Endodermal cell (in vitro differentiated cells): ENCODE data around the gene METTL21A. TPM values are rescaled to one million over a fixed set of nuclear protein-coding genes. Genes with fewer than 3 reads are reported as not detected.
"Not testable (repeated sequence)": the region's sequence is repeated elsewhere in the genome, so short reads cannot be mapped to it uniquely, and the experiment has no call there.

Experiments
- DNase-seq: peaks from one replicate; pipeline ENCODE4 v3.0.0-alpha.2; 2017
- H3K27ac ChIP-seq: 2 replicates; pipeline ENCODE4 v1.5.1; 2013; ENCODE audit warnings: mild to moderate bottlenecking, low read depth, low read length, moderate library complexity
- H3K27me3 ChIP-seq: 2 replicates; pipeline ENCODE4 v1.6.1; 2013; ENCODE audit warnings: mild to moderate bottlenecking, low read length, moderate library complexity; ENCODE audit not compliant: insufficient read depth, control insufficient read depth, poor library complexity, severe bottlenecking
- H3K36me3 ChIP-seq: 2 replicates; pipeline ENCODE4 v1.7.0; 2013; ENCODE audit warnings: mild to moderate bottlenecking, low read length, moderate library complexity; ENCODE audit not compliant: control insufficient read depth, insufficient read depth
- H3K4me1 ChIP-seq: one replicate; pipeline ENCODE4 v1.7.0; 2013; ENCODE audit warnings: low read length; ENCODE audit not compliant: control insufficient read depth, insufficient read depth
- H3K4me3 ChIP-seq: 2 replicates; pipeline ENCODE4 v1.5.1; 2013; ENCODE audit warnings: mild to moderate bottlenecking, low read length, moderate library complexity
- H3K9ac ChIP-seq: 2 replicates; pipeline ENCODE4 v1.6.1; 2013; ENCODE audit warnings: mild to moderate bottlenecking, low read length, moderate library complexity; ENCODE audit not compliant: poor library complexity, severe bottlenecking; ENCODE audit errors: extremely low read depth
- H3K9me3 ChIP-seq: 2 replicates; pipeline ENCODE4 v1.6.1; 2013; ENCODE audit warnings: mild to moderate bottlenecking, low read length, moderate library complexity; ENCODE audit not compliant: control insufficient read depth
- H3K27ac Mint-ChIP-seq: 2 replicates; pipeline ENCODE4 v1.8.0; 2020; ENCODE audit warnings: mixed read lengths
- H3K27me3 Mint-ChIP-seq: 2 replicates; pipeline ENCODE4 v1.8.0; 2021; ENCODE audit warnings: mild to moderate bottlenecking, mixed read lengths; ENCODE audit not compliant: insufficient read depth
- H3K36me3 Mint-ChIP-seq: 2 replicates; pipeline ENCODE4 v1.8.0; 2020; ENCODE audit warnings: low read depth, mixed read lengths
- H3K4me1 Mint-ChIP-seq: 2 replicates; pipeline ENCODE4 v1.8.0; 2020; ENCODE audit warnings: mixed read lengths
- H3K4me3 Mint-ChIP-seq: 2 replicates; pipeline ENCODE4 v1.8.0; 2020; ENCODE audit warnings: mild to moderate bottlenecking, moderate library complexity, mixed read lengths
- H3K9me3 Mint-ChIP-seq: 2 replicates; pipeline ENCODE4 v1.8.0; 2020; ENCODE audit warnings: mild to moderate bottlenecking, mixed read lengths
- CTCF ChIP-seq: fragments of 200-600 bp; sonication (generic); conservative IDR thresholded peaks from 2 replicates; pipeline ENCODE4 v1.5.0; 2021; ENCODE audit warnings: antibody characterized with exemption, mild to moderate bottlenecking
- WGBS, 2 experiments: methylation state at CpG; one replicate each; pipeline versions ENCODE4 v1.1.5 to v1.1.7; 2013; ENCODE audit warnings: missing lambda C conversion rate in 2 of 2, mixed read lengths in 1 of 2; ENCODE audit not compliant: insufficient coverage in 1 of 2, insufficient read length in 1 of 2; 5-methylcytosine and 5-hydroxymethylcytosine counted together
- total RNA-seq, 2 donors: library from RNA; stranded (reverse); fragmentation: NEBNext Ultra II Directional in 1 of 2; extraction: Animal tissue kit (Norgen Biotek cat#: 25700) in 1 of 2; gene quantifications; 2 replicates in 1 of 2; 3 replicates in 1 of 2; pipeline ENCODE4 v1.2.1, GENCODE V29; 2021

The METTL21A gene
- total RNA-seq, 2 donors from 2014 or later: 43.4 to 61.2 TPM

DNA sequence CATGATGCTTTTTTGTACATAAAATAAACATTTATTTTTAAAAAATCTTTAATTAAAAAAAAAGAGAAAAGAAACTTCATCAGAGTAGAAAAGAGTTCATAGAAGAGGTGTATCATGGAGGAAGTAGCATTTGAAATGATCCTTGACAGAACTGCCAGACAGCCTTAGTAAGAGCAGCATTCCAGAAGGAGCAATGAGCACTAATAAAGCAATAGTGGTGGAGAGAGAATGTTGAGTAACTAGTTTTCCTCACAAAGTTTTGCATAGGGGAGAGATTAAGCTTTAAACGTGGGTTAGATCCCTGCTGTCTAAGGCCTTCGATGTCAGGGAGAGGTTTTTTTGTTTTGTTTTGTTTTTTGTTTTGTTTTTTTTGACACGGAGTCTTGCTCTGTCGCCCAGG lies 29.8 kb upstream of the METTL21A start:
- Histone ChIP-seq H3K4me1 (no peaks in the 10 kb centered on the region), H3K9me3 (no peaks in the 10 kb centered on the region)
- no peaks in the 10 kb centered on the region for H3K36me3 Mint-ChIP-seq

GRCh38 chr2:207646582-207646981 lies 21.4 kb upstream of the METTL21A start:
- not testable (repeated sequence) for H3K9me3 Mint-ChIP-seq, H3K9me3 ChIP-seq, H3K27ac ChIP-seq, H3K4me1 Mint-ChIP-seq, H3K27me3 Mint-ChIP-seq, H3K36me3 ChIP-seq, H3K4me1 ChIP-seq, H3K36me3 Mint-ChIP-seq, H3K9ac ChIP-seq, H3K4me3 Mint-ChIP-seq, H3K4me3 ChIP-seq, H3K27ac Mint-ChIP-seq, DNase-seq, H3K27me3 ChIP-seq
- 91 to 100% methylated on average over 4 to 7 of the region's 7 CpGs for WGBS, 2 experiments

More for the DNA sequence above, 29.8 kb upstream of the METTL21A start:
- TF ChIP-seq CTCF: no peak
- no peak overlapping the region for H3K4me3 ChIP-seq
- no peak overlapping the region for H3K9ac ChIP-seq
- H3K4me1 Mint-ChIP-seq: no peaks in the 10 kb centered on the region
- 63 to 80% methylated on average over 1 to 4 of the region's 4 CpGs for WGBS, 2 experiments
- no peak overlapping the region for H3K27ac ChIP-seq
- no peak for DNase-seq
- H3K27me3 Mint-ChIP-seq: peaks cover 2% of the 10 kb centered on the region
- no peaks in the 10 kb centered on the region for H3K36me3 ChIP-seq
- H3K27me3 ChIP-seq: no peaks in the 10 kb centered on the region
- no peak overlapping the region for H3K4me3 Mint-ChIP-seq
- H3K9me3 Mint-ChIP-seq: no peaks in the 10 kb centered on the region
- no peak overlapping the region for H3K27ac Mint-ChIP-seq

DNA sequence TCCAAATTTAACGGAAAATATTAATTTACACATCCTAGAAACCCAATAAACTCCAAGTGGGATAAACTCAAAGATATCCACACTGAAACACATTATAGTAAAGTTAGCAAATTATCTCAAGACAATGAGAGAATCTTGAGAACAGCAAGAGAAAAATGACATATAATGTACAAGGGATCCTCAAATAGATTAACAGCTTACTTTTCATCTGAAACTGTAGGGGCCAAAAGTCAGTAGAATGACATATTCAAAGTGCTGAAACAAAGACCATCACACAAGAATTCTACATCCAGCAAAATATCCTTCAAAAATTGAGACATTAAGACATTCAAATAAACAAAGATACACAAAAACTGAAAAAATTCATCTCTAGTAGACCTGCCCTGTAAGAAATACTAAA lies 18.7 kb upstream of the METTL21A start:
- H3K4me3 ChIP-seq: no peak overlapping the region
- peaks cover 16% of the 10 kb centered on the region for H3K9me3 ChIP-seq
- no peaks in the 10 kb centered on the region for H3K4me1 Mint-ChIP-seq
- WGBS, 2 experiments: 100% methylated on average over 1 of the region's 1 CpG; no CpG with 5 or more reads in 1 of the 2 experiments
- H3K36me3 Mint-ChIP-seq: no peaks in the 10 kb centered on the region
- TF ChIP-seq CTCF: no peak
- H3K4me1 ChIP-seq: no peaks in the 10 kb centered on the region
- H3K27ac ChIP-seq: no peak overlapping the region
- no peak overlapping the region for H3K4me3 Mint-ChIP-seq
- no peak overlapping the region for H3K9ac ChIP-seq
- H3K27ac Mint-ChIP-seq: no peak overlapping the region
- no peaks in the 10 kb centered on the region for H3K27me3 ChIP-seq
- peaks cover 1% of the 10 kb centered on the region for H3K27me3 Mint-ChIP-seq
- peaks cover 2% of the 10 kb centered on the region for H3K9me3 Mint-ChIP-seq
- H3K36me3 ChIP-seq: no peaks in the 10 kb centered on the region
- no peak for DNase-seq

GRCh38 chr2:207640661-207641060 lies 15.5 kb upstream of the METTL21A start:
- Histone ChIP-seq H3K9ac (no peak overlapping the region), H3K27me3 (no peaks in the 10 kb centered on the region), H3K4me1 (no peaks in the 10 kb centered on the region), H3K9me3 (peaks cover 16% of the 10 kb centered on the region), H3K4me3 (no peak overlapping the region), H3K27ac (no peak overlapping the region), H3K36me3 (no peaks in the 10 kb centered on the region)
- DNase-seq: no peak
- Mint-ChIP-seq H3K4me3 (no peak overlapping the region), H3K9me3 (peaks cover 2% of the 10 kb centered on the region), H3K36me3 (no peaks in the 10 kb centered on the region), H3K27ac (no peak overlapping the region), H3K27me3 (peaks cover 1% of the 10 kb centered on the region), H3K4me1 (no peaks in the 10 kb centered on the region)
- 92% methylated on average over 1 of the region's 1 CpG; no CpG with 5 or more reads in 1 of the 2 experiments for WGBS, 2 experiments
- TF ChIP-seq CTCF: no peak
